GM12878 (cell line): ENCODE measurements around the gene RNF166. TPM values are rescaled to one million over a fixed set of nuclear protein-coding genes. Genes with fewer than 3 reads are reported as not detected.

ENCODE experiments used
- CREB1 ChIP-seq: IDR thresholded peaks from 2 replicates; pipeline ENCODE4 v1.6.1; 2012; ENCODE audit warnings: low read depth, mild to moderate bottlenecking, inconsistent platforms
- CREM ChIP-seq: IDR thresholded peaks from 2 replicates; pipeline ENCODE4 v1.6.1; 2014; ENCODE audit warnings: antibody characterized with exemption, low read depth
- ESRRA ChIP-seq: IDR thresholded peaks from 2 replicates; pipeline ENCODE4 v1.6.1; 2012; ENCODE audit warnings: mild to moderate bottlenecking, low read length, improper control_type of control experiment
- GABPA ChIP-seq: IDR thresholded peaks from 2 replicates; pipeline ENCODE4 v1.6.1; 2014; ENCODE audit warnings: antibody characterized with exemption, low read depth, mild to moderate bottlenecking, inconsistent platforms
- IKZF2 ChIP-seq, 2 experiments: fragments of 450-650 bp; IDR thresholded peaks; 2 replicates each; pipeline ENCODE4 v1.6.1; 2017; ENCODE audit warnings: mild to moderate bottlenecking in 2 of 2, moderate library complexity in 2 of 2
- IRF3 ChIP-seq: fragments of 450-650 bp; IDR thresholded peaks from 2 replicates; pipeline ENCODE4 v1.6.1; 2014; ENCODE audit warnings: mild to moderate bottlenecking
- IRF5 ChIP-seq: fragments of 450-650 bp; IDR thresholded peaks from 2 replicates; pipeline ENCODE4 v1.6.1; 2017; ENCODE audit warnings: borderline replicate concordance
- KLF5 ChIP-seq: fragments of 450-650 bp; IDR thresholded peaks from 2 replicates; pipeline ENCODE4 v1.6.1; 2014; ENCODE audit warnings: mild to moderate bottlenecking; ENCODE audit not compliant: partially characterized antibody
- MLLT1 ChIP-seq: fragments of 450-650 bp; IDR thresholded peaks from 2 replicates; pipeline ENCODE4 v1.6.1; 2016; ENCODE audit warnings: mild to moderate bottlenecking
- NFIC ChIP-seq: IDR thresholded peaks from 2 replicates; pipeline ENCODE4 v1.6.1; 2012; ENCODE audit warnings: low read depth, mild to moderate bottlenecking, inconsistent platforms, low read length, moderate library complexity
- NFYA ChIP-seq: IDR thresholded peaks from 2 replicates; pipeline ENCODE4 v1.6.1; 2011; ENCODE audit warnings: low read depth, mild to moderate bottlenecking, low read length, improper control_type of control experiment, borderline replicate concordance
- PAX5 ChIP-seq: IDR thresholded peaks from 2 replicates; pipeline ENCODE4 v1.6.1; 2011; ENCODE audit warnings: low read depth, low read length, borderline replicate concordance
- PRDM15 ChIP-seq: fragments of 450-650 bp; formaldehyde crosslinking; IDR thresholded peaks from 2 replicates; pipeline ENCODE4 v1.4.0; 2020; ENCODE audit warnings: mild to moderate bottlenecking, moderate library complexity
- RCOR1 ChIP-seq: conservative IDR thresholded peaks from 2 replicates; pipeline ENCODE4 v1.6.1; 2012; ENCODE audit warnings: low read depth, low read length, improper control_type of control experiment
- SKIL ChIP-seq: fragments of 450-650 bp; IDR thresholded peaks from 2 replicates; pipeline ENCODE4 v1.6.1; 2017; ENCODE audit warnings: mild to moderate bottlenecking, low read depth, inconsistent platforms; ENCODE audit not compliant: poor library complexity, severe bottlenecking
- SMARCA5 ChIP-seq: fragments of 450-650 bp; IDR thresholded peaks from 2 replicates; pipeline ENCODE4 v1.6.1; 2017; ENCODE audit warnings: mild to moderate bottlenecking
- TBL1XR1 ChIP-seq: IDR thresholded peaks from 2 replicates; pipeline ENCODE4 v1.6.1; 2012; ENCODE audit warnings: low read depth, low read length, improper control_type of control experiment
- USF1 ChIP-seq: IDR thresholded peaks from 2 replicates; pipeline ENCODE4 v1.6.1; 2011; ENCODE audit warnings: borderline replicate concordance, low read depth, mild to moderate bottlenecking, moderate library complexity, mixed read lengths, low read length; ENCODE audit not compliant: insufficient read depth; ENCODE audit errors: extremely low read length
- ZNF207 ChIP-seq: fragments of 450-650 bp; IDR thresholded peaks from 2 replicates; pipeline ENCODE4 v1.6.1; 2014; ENCODE audit warnings: antibody characterized with exemption, mild to moderate bottlenecking, borderline replicate concordance
- polyA plus RNA-seq, 11 experiments: library from polyadenylated mRNA; depleted of rRNA in 4 of 11; unstranded in 6 of 11; stranded (reverse) in 5 of 11; fragments of >200 nt; fragmentation: Nextera tagmentation in 4 of 11; fragmentation: Illumina TruSeq in 1 of 11; extraction: Ambion mirVana in 4 of 11; extraction: Trizol in 1 of 11; gene quantifications; 1 replicate in 1 of 11; 2 replicates in 10 of 11; pipeline versions ENCODE4 v1.2.1 to v1.2.3, GENCODE V29; 2011 to 2016; ENCODE audit warnings: inconsistent platforms in 2 of 11, missing spikeins in 2 of 11, low read depth in 1 of 11
- total RNA-seq, 4 experiments: library from RNA; depleted of rRNA in 3 of 4; stranded (reverse); fragments of >200 nt in 3 of 4; fragmentation: Illumina TruSeq in 1 of 4; extraction: Trizol in 1 of 4; gene quantifications; 2 replicates each; pipeline versions ENCODE4 v1.2.1 to v1.2.3, GENCODE V29; 2013 to 2021

Gene RNF166
- total and polyA plus RNA-seq, 10 of the 15 experiments (the other 5 are each of a cell fraction or from before 2014, with no cell fraction given), result 0.48 to 32.8 (median 12.1) TPM

GRCh38 chr16:88651276-88651988 is 54.8 kb downstream of the RNF166 start (continued):
- TF ChIP-seq IRF3 (peak; percentile 62; the same call in 1 of the 2 replicates), USF1 (no peak), IRF5 (no peak), TBL1XR1 (no peak; the same call in 1 of the 2 replicates), PRDM15 (CRISPR knock-in tag) (no peak), CREB1 (peak; percentile 87), MLLT1 (peak; percentile 64; the same call in 1 of the 2 replicates), PAX5 (peak; percentile 99), GABPA (peak; percentile 85), NFYA (no peak), KLF5 (peak; percentile 75), NFIC (no peak; the same call in 1 of the 2 replicates), SMARCA5 (peak; percentile 98), CREM (peak; percentile 86), ZNF207 (peak; percentile 82), ESRRA (0 out of 2 replicates have a peak, but pooled peaks have one; percentile 42), SKIL (peak; percentile 76), IKZF2 (IDR thresholded peaks at IDR 0.05) (peak; percentile 87 to 89), RCOR1 (no peak)
